ENCODE data around the gene ELAC1. TPM values are rescaled to one million over a fixed set of nuclear protein-coding genes. Genes with fewer than 3 reads are reported as not detected.

Gene ELAC1
- total RNA-seq, 1 donor from 2014 or later, result 7.7 TPM

DNA sequence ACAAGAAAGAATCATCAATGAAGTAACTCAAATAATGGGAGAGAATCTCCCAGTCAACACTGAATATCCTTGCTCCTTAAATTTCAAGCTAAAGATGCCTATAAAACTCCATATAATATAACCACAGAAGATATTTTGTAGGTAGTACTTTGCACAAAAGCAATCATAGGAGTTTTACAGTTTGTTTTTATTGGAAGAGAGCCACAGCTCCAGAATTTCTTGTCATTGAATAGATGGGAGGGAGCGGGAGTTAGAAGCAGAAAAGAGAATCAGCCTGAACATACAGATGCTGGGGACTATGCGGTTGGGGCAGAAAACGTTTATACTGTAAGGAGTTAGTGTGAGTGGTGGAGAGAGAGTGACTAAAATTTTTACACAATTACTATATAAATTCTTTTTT is 43.9 kb downstream of the ELAC1 start:
- Histone ChIP-seq H3K4me1 (no peaks in the 10 kb centered on the region), H3K4me3 (no peak overlapping the region), H3K27me3 (ENCODE audit: low read depth) (no peaks in the 10 kb centered on the region), H3K36me3 (no peaks in the 10 kb centered on the region), H3K9me3 (no peaks in the 10 kb centered on the region), H3K27ac (no peak overlapping the region)
- intact Hi-C loops (cut with DNase I), result no loop called here
- DNase-seq (no peak), ATAC-seq (no peak)
- TF ChIP-seq, protein P1, sequence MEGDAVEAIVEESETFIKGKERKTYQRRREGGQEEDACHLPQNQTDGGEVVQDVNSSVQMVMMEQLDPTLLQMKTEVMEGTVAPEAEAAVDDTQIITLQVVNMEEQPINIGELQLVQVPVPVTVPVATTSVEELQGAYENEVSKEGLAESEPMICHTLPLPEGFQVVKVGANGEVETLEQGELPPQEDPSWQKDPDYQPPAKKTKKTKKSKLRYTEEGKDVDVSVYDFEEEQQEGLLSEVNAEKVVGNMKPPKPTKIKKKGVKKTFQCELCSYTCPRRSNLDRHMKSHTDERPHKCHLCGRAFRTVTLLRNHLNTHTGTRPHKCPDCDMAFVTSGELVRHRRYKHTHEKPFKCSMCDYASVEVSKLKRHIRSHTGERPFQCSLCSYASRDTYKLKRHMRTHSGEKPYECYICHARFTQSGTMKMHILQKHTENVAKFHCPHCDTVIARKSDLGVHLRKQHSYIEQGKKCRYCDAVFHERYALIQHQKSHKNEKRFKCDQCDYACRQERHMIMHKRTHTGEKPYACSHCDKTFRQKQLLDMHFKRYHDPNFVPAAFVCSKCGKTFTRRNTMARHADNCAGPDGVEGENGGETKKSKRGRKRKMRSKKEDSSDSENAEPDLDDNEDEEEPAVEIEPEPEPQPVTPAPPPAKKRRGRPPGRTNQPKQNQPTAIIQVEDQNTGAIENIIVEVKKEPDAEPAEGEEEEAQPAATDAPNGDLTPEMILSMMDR (IDR thresholded peaks at IDR 0.05), result no peak

DNA sequence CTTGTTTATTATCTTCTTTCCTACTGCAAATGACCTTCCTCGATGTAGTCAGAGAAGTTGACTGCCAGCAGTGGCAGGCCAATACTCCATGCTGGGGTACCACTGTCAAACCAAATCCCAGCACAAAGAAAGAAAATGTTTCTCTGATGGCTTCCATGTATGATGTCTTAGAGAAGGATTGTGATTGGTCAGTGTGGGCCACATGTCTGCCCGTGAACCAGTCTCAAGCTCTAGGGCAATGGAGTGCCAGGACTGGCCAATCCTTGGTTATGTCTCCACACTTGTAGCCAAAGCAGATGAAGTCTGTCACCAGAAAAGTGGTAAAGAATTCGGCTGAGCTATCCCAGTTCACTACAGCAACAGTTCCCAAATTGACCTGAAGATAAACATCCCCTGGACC is 44.6 kb downstream of the ELAC1 start:
- Histone ChIP-seq H3K4me3 (no peak overlapping the region), H3K36me3 (no peaks in the 10 kb centered on the region), H3K9me3 (no peaks in the 10 kb centered on the region), H3K27me3 (ENCODE audit: low read depth) (no peaks in the 10 kb centered on the region), H3K27ac (no peak overlapping the region), H3K4me1 (no peaks in the 10 kb centered on the region)
- DNase-seq, result no peak
- intact Hi-C loops (cut with DNase I), result no loop called here
- no peak for ATAC-seq
- TF ChIP-seq, protein P1 (IDR thresholded peaks at IDR 0.05), result no peak

DNA sequence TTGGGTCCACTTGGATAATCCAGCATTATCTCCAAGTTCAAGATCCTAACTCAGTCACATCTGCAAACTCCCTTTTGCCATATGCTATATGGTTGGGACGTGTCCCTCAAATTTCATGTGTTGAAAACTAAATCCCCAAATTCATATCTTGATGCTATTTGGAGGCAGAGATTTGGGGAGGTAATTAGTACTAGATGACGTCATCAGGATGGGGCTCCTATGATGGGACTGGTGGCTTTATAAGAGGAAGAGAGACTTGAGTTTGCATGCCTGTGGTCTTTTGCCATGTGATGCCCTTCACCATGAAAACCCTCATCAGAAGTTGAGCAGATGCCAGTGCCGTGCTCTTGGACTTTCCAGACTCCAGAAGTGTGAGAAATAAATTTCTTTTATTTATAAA is 45.4 kb downstream of the ELAC1 start:
- no peak for DNase-seq
- intact Hi-C loops (cut with DNase I), result no loop called here
- H3K27me3 ChIP-seq (ENCODE audit: low read depth), result no peaks in the 10 kb centered on the region
- H3K4me3 ChIP-seq, result no peak overlapping the region
- no peaks in the 10 kb centered on the region for H3K9me3 ChIP-seq
- H3K27ac ChIP-seq, result no peak overlapping the region
- no peak for ATAC-seq
- TF ChIP-seq, protein P1 (IDR thresholded peaks at IDR 0.05), result no peak
- H3K36me3 ChIP-seq, result no peaks in the 10 kb centered on the region
- H3K4me1 ChIP-seq, result no peaks in the 10 kb centered on the region

DNA sequence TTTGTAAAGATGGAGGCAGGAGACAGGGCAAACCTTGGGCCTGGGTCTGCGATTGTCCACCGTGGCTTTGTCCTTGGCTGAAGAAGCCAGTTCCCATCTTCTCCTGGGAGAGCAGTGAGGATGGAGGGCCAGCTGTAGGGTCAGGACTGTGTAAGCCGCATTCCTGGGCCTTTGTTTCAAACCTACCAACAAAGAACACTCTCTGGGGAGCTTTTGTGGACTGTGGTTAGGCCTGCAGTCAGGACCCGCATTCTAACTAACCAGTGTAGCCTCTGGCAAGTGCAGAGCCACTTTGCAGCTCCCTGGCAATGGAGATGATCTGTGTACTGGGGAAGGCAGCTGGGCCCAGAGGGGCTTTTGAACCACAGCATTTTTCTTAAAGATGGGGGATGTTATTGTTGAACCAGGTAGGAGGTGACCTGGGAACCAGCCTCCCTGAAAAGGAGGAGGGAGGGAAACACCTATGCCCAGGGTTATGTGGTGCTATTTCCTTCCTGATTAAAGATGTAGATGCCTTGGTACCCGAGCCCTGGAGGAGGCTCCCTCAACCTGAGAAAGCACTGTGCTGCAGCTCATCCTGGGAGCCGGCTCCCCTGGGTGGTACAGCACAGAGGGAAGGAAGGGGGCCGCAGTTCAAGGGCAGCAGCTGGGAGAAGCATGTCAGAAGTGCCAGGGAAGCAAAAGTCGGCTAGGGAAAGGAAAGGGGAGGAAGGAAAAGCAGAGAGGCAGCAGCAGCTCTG is 49.5 kb downstream of the ELAC1 start:
- DNase-seq (no peak), ATAC-seq (no peak)
- Histone ChIP-seq H3K36me3 (peaks cover 5% of the 10 kb centered on the region), H3K9me3 (no peaks in the 10 kb centered on the region), H3K27ac (no peak overlapping the region), H3K27me3 (ENCODE audit: low read depth) (no peaks in the 10 kb centered on the region), H3K4me1 (no peaks in the 10 kb centered on the region), H3K4me3 (no peak overlapping the region)
- TF ChIP-seq, protein P1 (IDR thresholded peaks at IDR 0.05), result no peak
- intact Hi-C loops (cut with DNase I), result no loop called here

GRCh38 chr18:51020536-51020935 is 52.7 kb downstream of the ELAC1 start:
- no peak for ATAC-seq
- no peaks in the 10 kb centered on the region for H3K4me1 ChIP-seq
- no peaks in the 10 kb centered on the region for H3K27me3 ChIP-seq (ENCODE audit: low read depth)
- intact Hi-C loops (cut with DNase I), result no loop called here
- H3K36me3 ChIP-seq, result peaks cover 5% of the 10 kb centered on the region
- TF ChIP-seq, protein P1 (IDR thresholded peaks at IDR 0.05), result no peak
- no peak overlapping the region for H3K4me3 ChIP-seq
- H3K27ac ChIP-seq, result no peak overlapping the region
- no peaks in the 10 kb centered on the region for H3K9me3 ChIP-seq
- DNase-seq, result no peak
